Esophagus squamous epithelium (tissue), 5 donors: ENCODE data around the gene LYRM2. TPM values are rescaled to one million over a fixed set of nuclear protein-coding genes. Genes with fewer than 3 reads are reported as not detected.

Experiments used
- DNase-seq: peaks from one replicate; lab custom pipeline; 2025; lab: John Stamatoyannopoulos, UW
- H3K27ac ChIP-seq, 4 donors: fragments of 200-600 bp; sonication (generic); one replicate each; pipeline ENCODE4 v1.5.1; 2016 to 2019; ENCODE audit warnings: mild to moderate bottlenecking in 1 of 4
- H3K27me3 ChIP-seq, 4 donors: fragments of 200-600 bp; sonication (generic); 1 replicate in 3 of 4; 2 replicates in 1 of 4; pipeline versions ENCODE4 v1.5.1 to v1.6.0; 2017 to 2021; ENCODE audit warnings: antibody characterized with exemption in 1 of 4
- H3K36me3 ChIP-seq, 3 donors: fragments of 200-600 bp; sonication (generic); one replicate each; pipeline ENCODE4 v1.5.1; 2016 to 2019
- H3K4me1 ChIP-seq, 3 donors: fragments of 200-600 bp; sonication (generic); one replicate each; pipeline ENCODE4 v1.5.1; 2017 to 2019
- H3K4me3 ChIP-seq, 4 donors: fragments of 200-600 bp; sonication (generic); 1 replicate in 3 of 4; 2 replicates in 1 of 4; pipeline ENCODE4 v1.5.1; 2016 to 2019; ENCODE audit warnings: mild to moderate bottlenecking in 2 of 4, moderate library complexity in 1 of 4
- H3K9me3 ChIP-seq, 3 donors: fragments of 200-600 bp; sonication (generic); one replicate each; pipeline ENCODE4 v1.5.1; 2016 to 2019
- POLR2A ChIP-seq, 4 donors: fragments of 450-650 bp; IDR thresholded peaks; one replicate each; pipeline ENCODE4 v1.6.1; 2017; ENCODE audit warnings: antibody characterized with exemption in 4 of 4, mild to moderate bottlenecking in 4 of 4, moderate library complexity in 3 of 4
- WGBS, 2 donors: methylation state at CpG; one replicate each; pipeline ENCODE4 v1.1.5; 2018; 5-methylcytosine and 5-hydroxymethylcytosine counted together
- intact Hi-C: fragments of 100-400 bp; cut with DNase I; formaldehyde crosslinking; loops from one replicate; pipeline ENCODE4 v1.15.0; 2022
- total RNA-seq, 4 donors: library from RNA; depleted of rRNA; stranded (reverse); fragments of >200 nt; gene quantifications; one replicate each; pipeline ENCODE4 v1.1.0, GENCODE V29; 2016
- TF ChIP-seq, protein P1 (sequence below), 6 experiments: fragments of 450-650 bp in 4 of 6; fragments of 200-600 bp in 2 of 6; sonication (generic) in 2 of 6; IDR thresholded peaks; one replicate each; pipeline ENCODE4 v1.5.1; 2016 to 2019; ENCODE audit warnings: antibody characterized with exemption in 6 of 6, mild to moderate bottlenecking in 4 of 6, moderate library complexity in 4 of 6
- donor health status: DM: yes; HTN: yes; CAD: no.

Gene LYRM2, protein sequence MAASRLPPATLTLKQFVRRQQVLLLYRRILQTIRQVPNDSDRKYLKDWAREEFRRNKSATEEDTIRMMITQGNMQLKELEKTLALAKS
- 10 to 100 TPM in 3 of 4 donors, 1 to 10 TPM in 1; 4.6 to 16.6 (median 15.1) TPM for total RNA-seq

DNA sequence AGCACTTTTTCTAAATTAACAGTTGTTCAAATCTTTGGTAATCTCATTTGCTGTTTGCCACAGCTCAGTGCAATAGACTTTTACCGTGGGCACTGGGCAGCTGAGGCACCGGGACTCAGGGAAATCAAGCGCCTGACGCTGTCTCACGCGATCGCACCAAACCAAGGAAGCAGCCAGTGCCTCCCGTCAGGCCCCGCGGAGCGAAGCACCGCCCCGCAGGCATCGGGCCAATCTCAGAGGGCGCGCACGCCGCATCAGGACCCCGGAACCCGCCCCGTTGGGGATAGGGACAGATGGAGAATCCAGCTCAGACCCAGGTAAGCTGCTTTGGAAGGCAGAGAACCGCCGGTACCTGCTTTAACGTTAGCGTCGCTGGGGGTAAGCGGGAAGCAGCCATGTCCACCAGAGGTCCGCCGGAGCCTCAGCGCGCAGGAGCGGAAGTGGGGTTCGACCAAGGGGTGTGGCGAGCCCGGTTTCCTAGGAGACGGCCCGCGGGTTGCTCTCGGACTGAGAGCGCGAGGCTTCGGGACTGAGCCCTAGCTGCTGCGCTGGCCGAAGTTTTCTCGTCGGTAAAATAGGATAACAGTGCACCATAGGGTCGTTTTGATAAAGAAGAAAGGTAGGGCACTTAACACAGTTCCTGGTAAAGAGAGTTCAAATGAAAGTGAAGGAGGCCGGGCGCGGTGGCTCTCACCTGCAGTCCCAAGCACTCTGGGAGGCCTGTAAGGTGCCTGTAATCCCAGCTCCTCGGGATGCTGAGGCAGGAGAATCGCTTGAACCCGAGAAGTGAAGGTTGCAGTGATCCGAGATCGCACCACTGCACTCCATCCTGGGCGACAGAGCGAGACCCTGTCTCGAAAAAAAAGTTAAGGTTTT is at the start of gene LYRM2:
Gene LYRM2, minus strand, starts transcription at position 428 of the 876 bp plus-strand sequence. Its CDS starts 31 bp downstream, at position 397.
- intact Hi-C loops: no loop called here
- 5 to 15% methylated on average over 9 to 16 of the region's 58 CpGs for WGBS, 2 donors
- H3K27ac ChIP-seq: peak within 1 kb of the TSS; percentile 89 to 98 (median 93)
- H3K36me3 ChIP-seq: peaks cover 0 to 48% (median 4%) of the 10 kb centered on the region in 3 donors
- no peaks in the 10 kb centered on the region for H3K9me3 ChIP-seq
- H3K4me3 ChIP-seq: peak within 1 kb of the TSS; percentile 64 to 88 (median 78)
- TF ChIP-seq, protein P1, sequence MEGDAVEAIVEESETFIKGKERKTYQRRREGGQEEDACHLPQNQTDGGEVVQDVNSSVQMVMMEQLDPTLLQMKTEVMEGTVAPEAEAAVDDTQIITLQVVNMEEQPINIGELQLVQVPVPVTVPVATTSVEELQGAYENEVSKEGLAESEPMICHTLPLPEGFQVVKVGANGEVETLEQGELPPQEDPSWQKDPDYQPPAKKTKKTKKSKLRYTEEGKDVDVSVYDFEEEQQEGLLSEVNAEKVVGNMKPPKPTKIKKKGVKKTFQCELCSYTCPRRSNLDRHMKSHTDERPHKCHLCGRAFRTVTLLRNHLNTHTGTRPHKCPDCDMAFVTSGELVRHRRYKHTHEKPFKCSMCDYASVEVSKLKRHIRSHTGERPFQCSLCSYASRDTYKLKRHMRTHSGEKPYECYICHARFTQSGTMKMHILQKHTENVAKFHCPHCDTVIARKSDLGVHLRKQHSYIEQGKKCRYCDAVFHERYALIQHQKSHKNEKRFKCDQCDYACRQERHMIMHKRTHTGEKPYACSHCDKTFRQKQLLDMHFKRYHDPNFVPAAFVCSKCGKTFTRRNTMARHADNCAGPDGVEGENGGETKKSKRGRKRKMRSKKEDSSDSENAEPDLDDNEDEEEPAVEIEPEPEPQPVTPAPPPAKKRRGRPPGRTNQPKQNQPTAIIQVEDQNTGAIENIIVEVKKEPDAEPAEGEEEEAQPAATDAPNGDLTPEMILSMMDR (IDR thresholded peaks at IDR 0.05): peak in 1 of 6 experiments; percentile 32
- TF ChIP-seq POLR2A (IDR thresholded peaks at IDR 0.05): peak in 3 of 4 donors; percentile 61 to 78 (median 66)
- peaks cover 0 to 22% (median 8%) of the 10 kb centered on the region in 3 donors for H3K4me1 ChIP-seq
- peak; percentile 73 for DNase-seq
- no peaks in the 10 kb centered on the region for H3K27me3 ChIP-seq

DNA sequence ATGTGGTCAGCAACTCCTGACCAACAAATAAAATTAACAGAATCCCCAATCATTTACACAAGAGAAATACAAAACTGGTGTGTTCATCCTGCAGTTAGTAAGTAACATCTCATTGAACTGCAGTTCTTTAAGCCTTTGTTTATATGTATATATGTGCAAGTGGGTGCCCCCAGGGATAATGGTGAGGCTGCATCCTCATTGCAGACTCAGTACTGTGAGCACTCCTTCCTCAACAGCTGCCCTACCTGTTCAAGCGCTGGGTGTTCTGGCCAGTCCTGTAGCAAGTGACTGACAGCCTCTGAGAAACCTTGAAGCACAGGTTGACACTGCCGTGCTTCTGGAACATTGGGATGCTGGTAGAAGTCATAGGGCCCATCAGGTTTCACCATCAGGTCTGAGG is 49.8 kb upstream of the LYRM2 start:
- Histone ChIP-seq H3K4me1 (no peaks in the 10 kb centered on the region), H3K27ac (no peak overlapping the region), H3K36me3 (peaks cover 0 to 100% (median 45%) of the 10 kb centered on the region in 3 donors), H3K9me3 (no peaks in the 10 kb centered on the region), H3K4me3 (no peak overlapping the region), H3K27me3 (no peaks in the 10 kb centered on the region)
- 60 to 100% methylated on average over 1 to 2 of the region's 2 CpGs for WGBS, 2 donors
- no peak for TF ChIP-seq POLR2A (IDR thresholded peaks at IDR 0.05)
- TF ChIP-seq, protein P1 (IDR thresholded peaks at IDR 0.05): no peak
- intact Hi-C loops: no loop called here
- DNase-seq: no peak

DNA sequence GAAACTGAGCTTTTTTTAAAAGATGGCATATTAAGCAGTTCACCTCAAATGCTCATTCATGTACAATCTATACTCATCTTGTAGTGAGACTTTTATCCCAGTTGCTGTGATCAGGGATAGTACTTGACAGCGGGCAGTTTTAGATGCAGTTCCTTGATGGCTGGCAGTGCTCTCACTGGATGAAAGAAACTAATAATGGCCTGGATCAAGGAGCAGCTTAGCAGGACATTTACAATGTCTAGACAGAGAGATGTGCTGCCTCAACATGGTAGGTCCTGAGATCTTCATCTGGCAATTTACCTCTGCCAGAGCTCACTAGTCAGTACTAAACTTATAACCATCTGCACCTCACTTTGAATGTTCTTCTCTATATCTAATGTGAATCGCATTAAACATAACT is 46.8 kb upstream of the LYRM2 start:
- no peaks in the 10 kb centered on the region for H3K27me3 ChIP-seq
- H3K27ac ChIP-seq: no peak overlapping the region
- WGBS, 2 donors: 77 to 100% methylated on average over 2 of the region's 2 CpGs
- intact Hi-C loops: no loop called here
- no peak for DNase-seq
- H3K36me3 ChIP-seq: peaks cover 0 to 100% (median 42%) of the 10 kb centered on the region in 3 donors
- H3K4me1 ChIP-seq: no peaks in the 10 kb centered on the region
- no peak overlapping the region for H3K4me3 ChIP-seq
- TF ChIP-seq, protein P1 (IDR thresholded peaks at IDR 0.05): no peak
- TF ChIP-seq POLR2A (IDR thresholded peaks at IDR 0.05): no peak
- no peaks in the 10 kb centered on the region for H3K9me3 ChIP-seq

GRCh38 chr6:89682991-89683390 is 44.4 kb upstream of the LYRM2 start:
- intact Hi-C loops: no loop called here
- Histone ChIP-seq H3K27ac (no peak overlapping the region), H3K27me3 (no peaks in the 10 kb centered on the region), H3K4me3 (no peak overlapping the region), H3K36me3 (peaks cover 7 to 100% (median 51%) of the 10 kb centered on the region in 3 donors), H3K9me3 (no peaks in the 10 kb centered on the region), H3K4me1 (no peaks in the 10 kb centered on the region)
- 90 to 100% methylated on average over 1 of the region's 1 CpG for WGBS, 2 donors
- TF ChIP-seq POLR2A (IDR thresholded peaks at IDR 0.05): no peak
- TF ChIP-seq, protein P1 (IDR thresholded peaks at IDR 0.05): no peak
- DNase-seq: no peak
